SJSA1 (cell line): Measurements from ENCODE around the gene ANKRD13D. TPM values are rescaled to one million over a fixed set of nuclear protein-coding genes. Genes with fewer than 3 reads are reported as not detected.
A peak's percentile ranks its signal among the peaks of the same experiment; 100 is the strongest.

Experiments used
- DNase-seq, 2 experiments: peaks; one replicate each; pipeline ENCODE4 v3.0.0-alpha.2; 2015 to 2020; ENCODE audit warnings: low spot score in 2 of 2, low read depth in 1 of 2
- H3K27ac ChIP-seq: fragments of 250-450 bp; sonication (Bioruptor Pico); 2 replicates; pipeline ENCODE4 v1.5.1; 2020; ENCODE audit warnings: mild to moderate bottlenecking, moderate library complexity
- H3K27me3 ChIP-seq: fragments of 250-450 bp; sonication (Bioruptor Pico); replicated peaks from 2 replicates; pipeline ENCODE4 v1.5.1; 2020; ENCODE audit warnings: mild to moderate bottlenecking, moderate library complexity
- H3K36me3 ChIP-seq: fragments of 250-450 bp; sonication (Bioruptor Pico); 2 replicates; pipeline ENCODE4 v1.5.1; 2020; ENCODE audit warnings: mild to moderate bottlenecking
- H3K4me1 ChIP-seq: fragments of 250-450 bp; sonication (Bioruptor Pico); replicated peaks from 2 replicates; pipeline ENCODE4 v1.6.1; 2021; ENCODE audit warnings: mild to moderate bottlenecking
- H3K4me3 ChIP-seq: fragments of 250-450 bp; sonication (Bioruptor Pico); 2 replicates; pipeline ENCODE4 v1.5.1; 2020; ENCODE audit warnings: mild to moderate bottlenecking
- H3K9me3 ChIP-seq: fragments of 250-450 bp; sonication (Bioruptor Pico); replicated peaks from 2 replicates; pipeline ENCODE4 v1.5.1; 2020; ENCODE audit warnings: mild to moderate bottlenecking
- total RNA-seq: library from RNA; depleted of rRNA; stranded (reverse); fragments of >200 nt; shearing (Covaris generic); gene quantifications from 2 replicates; pipeline ENCODE4 v1.2.3, GENCODE V29; 2014

Gene ANKRD13D
- total RNA-seq, 1 experiment from 2014 or later = 40.2 TPM

DNA sequence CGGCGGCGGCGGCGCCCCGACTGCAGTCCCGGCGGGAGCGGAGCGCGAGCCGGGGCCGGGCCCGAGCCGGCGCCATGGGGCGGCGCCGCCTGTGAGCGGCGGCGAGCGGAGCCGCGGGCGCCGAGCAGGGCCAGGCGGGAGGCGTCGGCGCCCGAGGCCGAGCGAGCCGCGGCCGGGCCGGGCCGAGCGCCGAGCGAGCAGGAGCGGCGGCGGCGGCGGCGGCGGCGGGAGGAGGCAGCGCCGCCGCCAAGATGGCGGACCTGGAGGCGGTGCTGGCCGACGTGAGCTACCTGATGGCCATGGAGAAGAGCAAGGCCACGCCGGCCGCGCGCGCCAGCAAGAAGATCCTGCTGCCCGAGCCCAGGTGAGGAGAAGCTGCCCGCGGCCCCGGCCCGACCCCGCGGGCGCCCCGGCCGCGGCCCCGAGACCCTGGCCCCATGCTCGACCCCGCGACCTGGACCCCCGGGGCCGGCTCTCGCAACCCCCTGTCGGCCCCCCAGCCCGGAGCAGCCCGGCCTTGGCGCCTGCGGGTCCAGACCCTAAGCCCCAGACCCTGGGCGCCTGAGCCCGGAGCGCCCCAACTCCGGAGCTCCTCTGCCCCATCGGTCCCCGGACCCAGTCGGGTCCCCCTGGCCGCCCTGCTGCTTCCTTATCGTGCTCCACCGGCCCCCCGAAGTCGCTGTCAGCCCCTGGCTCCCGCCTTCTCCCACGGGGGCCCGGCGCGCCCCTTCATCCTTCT is 22.5 kb upstream of the ANKRD13D start, which contains the start of gene GRK2:
Gene GRK2 (plus strand): TSS at position 25 of the 739 bp plus-strand sequence. CDS start 227 bp downstream, at position 252.
- Histone ChIP-seq H3K9me3 (no peaks in the 10 kb centered on the region), H3K4me1 (peaks cover 30% of the 10 kb centered on the region), H3K4me3 (peak within 1 kb of the TSS; percentile 97), H3K27ac (peak within 1 kb of the TSS; percentile 20; the same call in 1 of the 2 replicates), H3K36me3 (peaks cover 51% of the 10 kb centered on the region), H3K27me3 (no peaks in the 10 kb centered on the region)
- no peak for DNase-seq

DNA sequence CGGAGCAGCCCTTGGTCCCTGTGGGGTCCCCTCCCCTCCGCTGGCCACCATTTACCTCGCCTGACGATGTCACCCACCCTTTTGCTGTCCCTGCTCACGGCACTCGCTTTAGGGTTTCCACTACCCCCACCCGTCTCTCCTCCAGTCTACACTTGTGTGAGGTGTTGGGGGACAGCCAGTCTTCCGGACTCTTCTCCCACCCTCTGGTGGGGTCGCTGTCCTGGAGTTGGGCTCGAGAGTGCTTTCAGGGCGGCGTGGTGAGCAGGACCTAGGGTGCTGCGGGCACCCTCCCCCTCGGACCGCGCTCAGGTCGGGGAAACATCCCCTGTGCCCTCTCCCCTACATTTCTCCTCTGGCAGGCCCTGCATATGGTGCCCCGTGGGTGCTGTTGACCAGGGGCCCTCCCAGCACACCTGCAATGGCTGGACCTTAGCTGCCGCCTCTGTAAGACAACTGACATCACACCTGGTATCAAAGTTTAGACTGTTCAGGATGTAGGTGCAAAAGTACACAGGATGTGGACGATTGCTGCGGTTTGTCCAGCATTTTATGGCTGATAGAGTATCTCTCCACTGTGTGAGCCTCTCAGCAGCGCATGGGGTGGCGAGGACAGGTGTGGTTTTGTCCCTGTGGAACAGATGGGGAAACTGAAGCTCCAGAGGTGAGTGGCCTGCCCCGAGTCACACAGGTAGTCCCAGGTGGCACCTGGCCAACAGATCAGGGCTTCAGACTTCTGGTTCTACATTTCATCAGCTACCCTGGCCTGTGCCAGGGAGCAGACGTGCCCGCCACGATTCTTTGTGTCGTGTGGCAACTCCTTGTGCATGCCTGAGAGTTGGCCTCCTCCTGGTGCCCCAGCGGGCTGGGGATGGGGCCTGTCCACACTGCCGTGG is 21.7 kb upstream of the ANKRD13D start:
- Histone ChIP-seq H3K4me1 (peaks cover 29% of the 10 kb centered on the region), H3K36me3 (peaks cover 59% of the 10 kb centered on the region), H3K9me3 (no peaks in the 10 kb centered on the region), H3K4me3 (peak overlapping the region; percentile 97), H3K27ac (no peak overlapping the region; the same call in 1 of the 2 replicates), H3K27me3 (no peaks in the 10 kb centered on the region)
- DNase-seq = peak in 1 of 2 experiments; percentile 51

DNA sequence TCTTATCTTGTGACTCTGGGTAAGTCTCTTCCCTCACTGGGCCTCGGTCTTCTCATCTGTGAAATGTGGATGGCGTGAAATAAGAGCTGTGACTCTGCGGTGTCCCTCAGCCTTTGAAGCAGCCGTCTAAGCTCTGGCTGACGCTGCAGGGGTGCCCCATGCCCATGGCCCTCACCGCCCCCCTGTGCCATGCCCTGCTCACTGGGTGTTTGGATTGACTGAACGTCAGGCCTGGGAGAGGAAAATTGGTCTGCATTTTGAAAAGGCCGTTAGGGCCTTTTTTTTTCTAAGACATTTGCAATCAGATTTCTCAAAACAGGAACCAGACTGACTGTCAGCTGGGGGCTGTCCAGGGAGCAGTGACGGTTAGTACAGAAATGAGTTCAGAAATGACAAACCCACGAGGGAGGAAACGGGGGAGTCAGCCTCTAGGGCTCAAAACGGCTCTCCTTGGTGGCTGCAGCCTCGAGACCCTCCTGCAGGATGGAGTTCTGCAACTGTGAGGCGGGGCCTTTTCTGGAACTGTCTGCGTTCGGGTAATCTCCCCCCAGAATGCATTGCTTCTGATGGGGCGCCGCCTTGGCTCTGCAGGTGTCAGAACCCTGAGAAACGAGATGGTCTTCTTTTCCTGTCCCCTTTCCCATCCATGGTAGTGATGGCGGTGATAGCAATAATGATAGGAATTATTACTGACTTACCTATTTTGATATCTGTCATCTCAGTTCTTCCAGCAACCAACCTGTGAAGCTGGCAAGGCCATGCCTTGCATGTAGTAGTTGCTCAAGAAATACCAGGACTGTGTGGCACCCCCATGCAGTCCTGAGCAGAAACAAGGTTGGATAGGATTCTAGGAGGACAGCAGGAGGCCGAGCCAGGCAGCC is 20.8 kb upstream of the ANKRD13D start:
- no peaks in the 10 kb centered on the region for H3K9me3 ChIP-seq
- H3K27me3 ChIP-seq = no peaks in the 10 kb centered on the region
- no peak for DNase-seq
- H3K4me1 ChIP-seq = peaks cover 29% of the 10 kb centered on the region
- H3K27ac ChIP-seq = no peak overlapping the region
- peaks cover 68% of the 10 kb centered on the region for H3K36me3 ChIP-seq
- H3K4me3 ChIP-seq = peak overlapping the region; percentile 97; the same call in 1 of the 2 replicates

DNA sequence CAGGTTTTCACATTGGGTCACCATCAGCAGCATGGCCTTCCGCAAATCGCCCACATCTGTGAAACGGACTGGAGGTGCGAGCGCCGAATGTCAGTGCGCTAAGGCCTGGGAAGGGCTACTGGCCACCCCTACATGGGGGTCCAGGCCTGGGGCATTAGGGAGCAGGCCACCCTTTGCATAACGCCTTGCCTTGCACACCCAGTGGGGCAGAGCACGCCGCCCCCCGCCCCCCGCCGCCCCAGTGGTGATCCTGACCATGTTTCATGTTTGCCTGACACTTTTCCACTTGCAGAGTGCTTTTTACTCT is 20.2 kb upstream of the ANKRD13D start:
- DNase-seq = no peak
- H3K36me3 ChIP-seq = peaks cover 74% of the 10 kb centered on the region
- no peaks in the 10 kb centered on the region for H3K9me3 ChIP-seq
- no peak overlapping the region for H3K4me3 ChIP-seq
- no peaks in the 10 kb centered on the region for H3K27me3 ChIP-seq
- H3K27ac ChIP-seq = no peak overlapping the region
- H3K4me1 ChIP-seq = peaks cover 34% of the 10 kb centered on the region

DNA sequence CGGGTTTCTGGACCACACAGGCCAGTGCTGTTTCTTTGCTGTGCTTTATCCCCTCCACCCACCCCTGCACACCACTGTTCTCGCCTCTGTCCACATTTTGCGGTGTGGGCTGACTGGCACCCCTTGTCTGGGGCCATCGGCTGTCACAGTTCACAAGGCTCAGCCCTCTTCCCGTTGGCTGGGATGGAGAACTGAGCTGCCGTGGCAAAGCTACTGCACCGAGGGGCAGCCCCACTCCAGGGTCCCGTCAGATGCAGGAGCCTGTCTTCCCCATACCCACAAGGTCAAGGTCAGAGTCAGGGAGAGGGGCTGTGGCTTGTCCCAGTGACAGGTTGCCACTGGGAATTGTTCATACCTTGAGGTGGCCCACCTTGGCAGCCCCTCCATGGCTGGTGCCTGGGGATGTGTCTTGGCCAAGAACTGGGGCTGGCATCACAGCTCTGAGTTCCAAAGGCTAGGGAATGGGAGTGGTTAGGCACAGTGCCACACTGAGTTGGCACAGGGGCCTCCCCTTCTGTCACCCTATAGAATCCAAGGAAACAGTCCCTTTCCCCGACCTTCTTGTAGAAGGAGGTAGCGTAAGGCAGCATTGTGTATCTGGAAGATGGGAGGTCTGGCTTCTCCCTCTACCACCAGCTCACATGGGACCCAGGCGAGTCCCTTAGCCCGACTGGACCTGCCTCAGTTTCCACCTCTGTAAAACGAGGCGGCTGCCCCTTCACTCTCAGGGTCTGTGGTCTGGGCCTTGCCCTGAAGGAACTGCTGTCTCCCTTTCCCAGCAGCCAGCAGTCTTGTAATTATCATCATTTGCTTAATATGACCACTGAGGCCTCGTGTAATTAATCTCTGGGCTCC is 19.5 kb upstream of the ANKRD13D start:
- Histone ChIP-seq H3K27me3 (no peaks in the 10 kb centered on the region), H3K27ac (no peak overlapping the region), H3K36me3 (peaks cover 79% of the 10 kb centered on the region), H3K4me1 (peaks cover 39% of the 10 kb centered on the region), H3K9me3 (no peaks in the 10 kb centered on the region), H3K4me3 (no peak overlapping the region)
- no peak for DNase-seq

DNA sequence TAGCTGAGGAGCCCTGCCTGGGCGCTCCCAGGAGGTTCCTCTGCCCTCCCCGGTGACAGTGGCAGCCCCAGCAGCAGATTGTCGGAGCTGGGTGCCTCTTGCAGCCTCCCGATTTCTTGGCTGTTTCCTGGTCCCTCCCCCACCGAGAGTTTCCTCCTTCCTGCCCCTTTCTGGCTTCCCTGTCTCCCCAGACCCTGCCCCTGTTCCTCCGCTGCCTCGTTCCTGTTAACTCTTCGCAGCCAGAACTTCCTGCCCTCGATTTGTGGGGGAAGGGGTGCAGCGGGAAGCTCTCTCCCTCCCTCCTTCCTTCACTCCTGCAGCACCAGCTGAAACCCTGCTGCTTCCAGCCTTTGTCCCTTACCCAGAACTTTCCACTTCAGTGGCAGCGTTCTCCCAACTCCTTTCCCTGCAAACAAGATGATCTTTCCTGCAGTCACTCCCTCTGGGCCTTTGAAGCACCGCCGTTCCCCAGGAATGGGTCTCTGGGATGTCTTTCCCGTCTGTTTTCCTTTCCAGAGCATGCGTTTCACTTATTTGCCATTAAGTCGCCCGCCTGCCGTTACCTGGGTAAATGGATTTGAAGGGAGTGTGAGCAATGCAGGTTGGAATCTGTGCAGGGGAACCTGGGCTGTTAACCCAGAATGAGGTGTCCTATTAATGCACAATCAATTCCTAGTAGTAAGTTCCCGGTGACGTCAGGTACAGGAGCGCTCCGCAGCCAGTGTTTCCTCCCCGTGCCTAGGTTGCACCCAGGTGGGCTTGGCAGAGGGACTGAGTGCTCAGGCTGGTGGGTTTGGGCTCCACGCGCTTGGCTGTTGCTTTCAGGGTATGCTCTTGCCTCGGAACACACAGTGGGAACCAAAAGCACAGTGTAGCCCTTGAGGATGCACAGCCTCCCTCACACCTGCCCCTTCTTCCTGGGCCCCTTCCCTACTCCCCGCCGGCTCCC is 18.6 kb upstream of the ANKRD13D start:
- H3K27me3 ChIP-seq = no peaks in the 10 kb centered on the region
- H3K4me3 ChIP-seq = no peak overlapping the region
- peaks cover 43% of the 10 kb centered on the region for H3K4me1 ChIP-seq
- no peaks in the 10 kb centered on the region for H3K9me3 ChIP-seq
- no peak overlapping the region for H3K27ac ChIP-seq
- H3K36me3 ChIP-seq = peaks cover 88% of the 10 kb centered on the region
- no peak for DNase-seq

DNA sequence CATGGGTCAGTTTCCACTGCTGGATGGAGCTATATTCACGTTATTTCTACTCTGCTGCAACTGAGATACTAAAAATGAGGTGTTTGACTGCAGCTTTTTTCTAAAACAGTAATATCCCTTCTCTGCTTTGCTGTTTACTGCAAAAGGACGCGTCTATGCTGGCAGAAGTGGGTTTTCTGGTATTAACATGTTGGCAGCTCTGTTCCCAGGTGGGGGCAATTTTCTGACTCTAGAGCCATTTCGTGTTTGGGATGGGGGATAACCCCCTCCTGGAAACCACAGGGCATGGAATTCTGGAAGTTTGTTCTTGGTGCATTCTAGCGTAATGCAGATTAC is 17.9 kb upstream of the ANKRD13D start:
- H3K27me3 ChIP-seq = no peaks in the 10 kb centered on the region
- peaks cover 94% of the 10 kb centered on the region for H3K36me3 ChIP-seq
- peaks cover 44% of the 10 kb centered on the region for H3K4me1 ChIP-seq
- no peaks in the 10 kb centered on the region for H3K9me3 ChIP-seq
- H3K4me3 ChIP-seq = no peak overlapping the region
- no peak overlapping the region for H3K27ac ChIP-seq
- DNase-seq = no peak

DNA sequence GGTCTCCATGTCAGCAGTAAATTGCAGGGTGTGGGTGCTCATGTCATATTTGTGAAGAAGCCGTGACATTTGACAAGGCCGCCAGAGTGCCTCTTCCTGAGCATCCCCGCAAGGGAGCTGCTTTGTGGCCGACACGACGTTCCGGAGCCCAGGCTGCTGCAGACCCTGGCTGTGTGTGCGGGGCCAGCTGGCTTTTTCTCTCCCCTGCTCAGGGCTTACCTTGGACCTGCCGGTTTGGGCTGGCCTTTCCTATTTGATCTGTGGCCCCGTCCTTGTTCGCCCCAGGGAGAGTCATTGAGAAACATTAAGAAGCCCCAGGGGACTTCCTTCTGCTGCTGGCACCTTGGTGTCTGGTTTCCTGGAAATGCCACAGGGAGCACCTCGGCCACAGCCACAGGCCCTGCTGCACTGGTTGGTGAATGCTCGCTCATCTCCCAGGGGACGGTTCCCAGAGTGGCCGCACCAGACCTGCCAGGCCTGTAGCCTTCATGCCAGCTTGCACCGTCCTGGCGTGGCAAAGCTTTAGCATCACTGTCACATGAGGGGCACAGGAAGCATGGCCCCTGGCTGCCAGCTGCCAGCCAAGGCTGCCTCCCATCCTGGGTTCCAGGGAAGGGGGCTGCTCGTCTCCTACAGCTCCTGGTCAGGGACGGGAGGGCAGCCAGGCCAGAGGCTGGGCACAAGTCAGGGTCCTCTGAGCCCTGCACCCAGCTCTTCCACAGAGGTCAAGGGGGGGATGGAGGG is 17.4 kb upstream of the ANKRD13D start:
- Histone ChIP-seq H3K27me3 (no peaks in the 10 kb centered on the region), H3K4me3 (no peak overlapping the region), H3K9me3 (no peaks in the 10 kb centered on the region), H3K4me1 (peaks cover 49% of the 10 kb centered on the region), H3K36me3 (peaks cover 94% of the 10 kb centered on the region), H3K27ac (no peak overlapping the region)
- no peak for DNase-seq

DNA sequence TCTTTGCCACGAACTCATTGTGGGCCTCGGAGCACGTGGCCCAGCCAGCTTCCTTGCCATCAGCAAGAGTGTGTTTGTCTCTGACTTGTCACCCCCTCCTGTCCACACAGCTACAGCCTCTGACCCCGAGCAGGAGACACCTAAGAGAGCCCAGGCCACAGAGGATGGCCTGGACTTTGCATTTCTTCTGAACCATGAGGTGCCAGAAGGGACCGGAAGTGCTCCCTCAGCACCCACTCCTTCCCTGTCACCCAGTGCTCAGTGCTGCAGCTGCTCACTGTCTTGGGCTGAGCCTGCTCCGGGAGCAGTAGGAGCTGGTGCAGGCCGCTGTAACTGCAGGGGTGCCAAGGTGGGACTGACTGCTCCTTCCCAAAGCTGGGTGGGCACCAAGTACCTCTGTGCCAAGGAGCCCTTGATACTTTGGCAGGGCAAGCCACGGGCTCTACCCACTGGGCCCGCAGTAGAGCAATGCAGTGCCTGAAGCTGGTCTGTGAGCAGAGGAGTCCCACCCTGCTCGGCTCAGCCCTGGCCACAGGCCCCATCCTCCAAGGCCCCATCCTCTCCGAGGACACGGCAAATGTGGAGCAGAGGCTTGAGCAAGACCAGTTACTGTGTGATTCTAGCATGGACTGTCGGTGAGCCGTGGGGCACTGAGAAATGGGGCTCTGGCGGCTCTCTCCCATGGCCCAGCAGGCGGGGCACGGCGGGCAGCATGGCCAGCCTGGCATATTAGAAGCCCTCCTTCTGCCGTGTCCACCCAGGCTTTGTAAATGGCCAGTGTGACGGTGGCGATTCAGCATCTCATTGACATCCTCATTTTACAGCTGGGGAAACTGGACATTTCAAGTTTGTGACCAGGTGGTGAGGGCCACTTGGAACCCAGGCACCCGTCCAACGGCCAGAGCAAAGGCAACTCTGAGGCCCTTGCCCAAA is 16.5 kb upstream of the ANKRD13D start:
- H3K27ac ChIP-seq = no peak overlapping the region
- no peak overlapping the region for H3K4me3 ChIP-seq
- no peaks in the 10 kb centered on the region for H3K9me3 ChIP-seq
- DNase-seq = no peak
- H3K4me1 ChIP-seq = peaks cover 52% of the 10 kb centered on the region
- H3K36me3 ChIP-seq = peaks cover 92% of the 10 kb centered on the region
- H3K27me3 ChIP-seq = no peaks in the 10 kb centered on the region

DNA sequence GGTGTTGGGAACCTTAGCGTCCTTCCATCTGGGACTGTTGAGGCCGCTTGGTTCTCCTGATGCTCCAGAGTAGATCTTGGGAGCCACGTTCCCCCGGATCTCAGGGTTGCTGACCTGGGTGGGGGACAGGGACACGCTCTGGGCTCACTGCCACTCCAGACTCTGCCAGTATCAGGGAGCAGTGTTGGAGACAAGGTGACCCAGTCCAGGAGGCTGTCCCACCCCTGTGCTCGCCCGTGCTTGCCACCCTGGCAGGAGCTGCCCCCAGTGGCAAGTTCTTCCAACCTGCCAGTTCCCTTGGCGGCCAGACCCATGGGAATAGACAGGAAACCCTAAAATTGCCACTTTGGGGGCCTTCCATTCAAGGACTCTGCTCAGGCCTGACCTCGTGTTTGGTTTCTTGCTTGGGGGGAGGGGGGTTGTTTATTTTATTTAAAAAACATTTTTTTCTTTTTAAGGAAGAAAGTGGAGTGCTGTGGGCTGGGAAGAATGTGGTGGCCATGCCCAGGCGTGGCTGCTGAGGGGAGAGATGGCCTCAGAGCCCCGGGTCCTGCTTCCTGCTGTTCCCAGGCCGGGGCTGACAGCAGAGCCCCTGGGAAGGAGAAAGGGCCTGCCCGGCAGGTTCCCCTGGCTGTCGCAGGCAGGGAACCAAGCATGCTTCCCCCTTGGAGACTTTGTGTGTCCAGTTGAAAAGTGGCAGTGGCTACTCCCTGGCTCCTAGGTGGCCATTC is 15.7 kb upstream of the ANKRD13D start:
- H3K9me3 ChIP-seq = no peaks in the 10 kb centered on the region
- H3K4me1 ChIP-seq = peaks cover 54% of the 10 kb centered on the region
- peak overlapping the region; percentile 28 for H3K27ac ChIP-seq
- no peaks in the 10 kb centered on the region for H3K27me3 ChIP-seq
- peak in 1 of 2 experiments; percentile 74 for DNase-seq
- H3K4me3 ChIP-seq = no peak overlapping the region
- peaks cover 92% of the 10 kb centered on the region for H3K36me3 ChIP-seq
